NCI-H1048 (cell line): ENCODE measurements around the gene NAA20.
"Not testable (repeated sequence)": the region's sequence is repeated elsewhere in the genome, so short reads cannot be mapped to it uniquely, and the experiment has no call there.

Source experiments
- DNase-seq: peaks from one replicate; lab custom pipeline; 2025; lab: John Stamatoyannopoulos, UW

The NAA20 gene

GRCh38 chr20:19991854-19992253 lies 25.3 kb upstream of the NAA20 start:
- DNase-seq = no peak

GRCh38 chr20:19992996-19993908 lies 23.9 kb upstream of the NAA20 start:
- no peak for DNase-seq

- no peak for DNase-seq
Measured at GRCh38 chr20:19993958-19994669, 23.0 kb upstream of the NAA20 start.

- DNase-seq = no peak
Measured at GRCh38 chr20:19995220-19995863, 21.8 kb upstream of the NAA20 start.

- no peak for DNase-seq
Measured at GRCh38 chr20:19996222-19996621, 20.9 kb upstream of the NAA20 start.

GRCh38 chr20:19996917-19997316 lies 20.2 kb upstream of the NAA20 start:
- no peak for DNase-seq

GRCh38 chr20:19998990-19999705 lies 18.0 kb upstream of the NAA20 start:
- no peak for DNase-seq

GRCh38 chr20:20000211-20000968 lies 16.8 kb upstream of the NAA20 start:
- no peak for DNase-seq

GRCh38 chr20:20002101-20002998 lies 14.8 kb upstream of the NAA20 start:
- no peak for DNase-seq

GRCh38 chr20:20003031-20003954 lies 13.9 kb upstream of the NAA20 start:
- DNase-seq = no peak

GRCh38 chr20:20003955-20004322 lies 13.2 kb upstream of the NAA20 start:
- DNase-seq = not testable (repeated sequence)

- DNase-seq = no peak
Measured at GRCh38 chr20:20005342-20005741, 11.8 kb upstream of the NAA20 start.

- DNase-seq = no peak
Measured at GRCh38 chr20:20009784-20010253, 7.3 kb upstream of the NAA20 start.

- DNase-seq = no peak
Measured at GRCh38 chr20:20010639-20011500, 6.3 kb upstream of the NAA20 start.

- no peak for DNase-seq
Measured at GRCh38 chr20:20012541-20012940, 4.6 kb upstream of the NAA20 start.

GRCh38 chr20:20014659-20015058 lies 2.5 kb upstream of the NAA20 start:
- no peak for DNase-seq

GRCh38 chr20:20017844-20018185 lies 653 bp downstream of the NAA20 start:
- DNase-seq = no peak

- DNase-seq = no peak
Measured at GRCh38 chr20:20018366-20018765, 1.2 kb downstream of the NAA20 start.
